NCI-H2171 (cell line): ENCODE results near the gene PTPRD.
"Not testable (repeated sequence)": the region's sequence is repeated elsewhere in the genome, so short reads cannot be mapped to it uniquely, and the experiment has no call there.

Source experiments
- DNase-seq: peaks from one replicate; lab custom pipeline; 2025; lab: John Stamatoyannopoulos, UW

The PTPRD gene

GRCh38 chr9:9963841-9964240 lies 649.0 kb downstream of the PTPRD start:
- DNase-seq = no peak

GRCh38 chr9:9961934-9962333 lies 650.9 kb downstream of the PTPRD start:
- no peak for DNase-seq

GRCh38 chr9:9961487-9961886 lies 651.3 kb downstream of the PTPRD start:
- DNase-seq = no peak

- no peak for DNase-seq
Measured at GRCh38 chr9:9951556-9952160, 661.1 kb downstream of the PTPRD start.

GRCh38 chr9:9950813-9951212 lies 662.0 kb downstream of the PTPRD start:
- DNase-seq = no peak

GRCh38 chr9:9949978-9950377 lies 662.8 kb downstream of the PTPRD start:
- peak; percentile 46 for DNase-seq

GRCh38 chr9:9949368-9949767 lies 663.4 kb downstream of the PTPRD start:
- DNase-seq = no peak

GRCh38 chr9:9945966-9946365 lies 666.8 kb downstream of the PTPRD start:
- DNase-seq = no peak

GRCh38 chr9:9942764-9943424 lies 669.9 kb downstream of the PTPRD start:
- DNase-seq = peak; percentile 10

- DNase-seq = no peak
Measured at GRCh38 chr9:9938432-9938831, 674.4 kb downstream of the PTPRD start.

- not testable (repeated sequence) for DNase-seq
Measured at GRCh38 chr9:9931464-9931863, 681.3 kb downstream of the PTPRD start.

GRCh38 chr9:9924376-9924775 lies 688.4 kb downstream of the PTPRD start:
- no peak for DNase-seq

- DNase-seq = no peak
Measured at GRCh38 chr9:9921805-9922204, 691.0 kb downstream of the PTPRD start.

- DNase-seq = no peak
Measured at GRCh38 chr9:9920425-9921060, 692.3 kb downstream of the PTPRD start.

- DNase-seq = no peak
Measured at GRCh38 chr9:9919174-9919775, 693.5 kb downstream of the PTPRD start.

- DNase-seq = no peak
Measured at GRCh38 chr9:9917400-9917799, 695.4 kb downstream of the PTPRD start.

GRCh38 chr9:9914174-9914573 lies 698.6 kb downstream of the PTPRD start:
- DNase-seq = no peak

- no peak for DNase-seq
Measured at GRCh38 chr9:9913276-9913832, 699.4 kb downstream of the PTPRD start.

- peak; percentile 1 for DNase-seq
Measured at GRCh38 chr9:9912459-9912858, 700.3 kb downstream of the PTPRD start.

- no peak for DNase-seq
Measured at GRCh38 chr9:9905736-9906135, 707.1 kb downstream of the PTPRD start.

GRCh38 chr9:9904041-9904440 lies 708.8 kb downstream of the PTPRD start:
- DNase-seq = no peak

- DNase-seq = no peak
Measured at GRCh38 chr9:9901624-9902023, 711.2 kb downstream of the PTPRD start.

GRCh38 chr9:9893837-9894236 lies 719.0 kb downstream of the PTPRD start:
- DNase-seq = no peak
